G401 (cell line): ENCODE measurements around the gene SYNPO. TPM values are rescaled to one million over a fixed set of nuclear protein-coding genes. Genes with fewer than 3 reads are reported as not detected.

Experiments used
- DNase-seq: peaks from one replicate; pipeline ENCODE4 v3.0.0-alpha.2; 2015; ENCODE audit warnings: low spot score
- in situ Hi-C: cut with HindIII; loops from 2 replicates; pipeline ENCODE4 v1.10.0; 2016; ENCODE audit warnings: low sequenced_read_pairs, mixed read lengths
- total RNA-seq: library from RNA; depleted of rRNA; stranded (reverse); fragments of >200 nt; shearing (Covaris generic); gene quantifications from 2 replicates; pipeline ENCODE4 v1.2.3, GENCODE V29; 2014

Gene SYNPO
- total RNA-seq, 1 experiment from 2014 or later, result 3.6 TPM

GRCh38 chr5:150651924-150652671, 11.6 kb downstream of the SYNPO start:
- no peak for DNase-seq
- in situ Hi-C loops, result no loop called here

- no peak for DNase-seq
- in situ Hi-C loops, result no loop called here
Observed at GRCh38 chr5:150653145-150653761, 12.8 kb downstream of the SYNPO start.

GRCh38 chr5:150653762-150654556, 13.5 kb downstream of the SYNPO start:
- in situ Hi-C loops, result no loop called here
- DNase-seq, result no peak

GRCh38 chr5:150655221-150655620, 14.8 kb downstream of the SYNPO start:
- in situ Hi-C loops, result no loop called here
- DNase-seq, result no peak

GRCh38 chr5:150656191-150657132, 16.0 kb downstream of the SYNPO start:
- in situ Hi-C loops, result no loop called here
- peak; percentile 33 for DNase-seq

GRCh38 chr5:150658121-150658520, 17.7 kb downstream of the SYNPO start:
- DNase-seq, result no peak
- in situ Hi-C loops, result no loop called here

- DNase-seq, result no peak
- in situ Hi-C loops, result no loop called here
Observed at GRCh38 chr5:150658699-150659265, 18.3 kb downstream of the SYNPO start.

- in situ Hi-C loops, result no loop called here
- no peak for DNase-seq
Observed at GRCh38 chr5:150659360-150660107, 19.1 kb downstream of the SYNPO start.

GRCh38 chr5:150660108-150660831, 19.8 kb downstream of the SYNPO start:
- DNase-seq, result no peak
- in situ Hi-C loops, result no loop called here

- in situ Hi-C loops, result no loop called here
- DNase-seq, result no peak
Observed at GRCh38 chr5:150661086-150661485, 20.6 kb downstream of the SYNPO start, which contains the start of gene MYOZ3. TSS of gene MYOZ3 (plus strand) at chr5:150661251. CDS start at chr5:150662942, 1,691 bp downstream.

GRCh38 chr5:150661821-150662596, 21.5 kb downstream of the SYNPO start:
- in situ Hi-C loops, result no loop called here

GRCh38 chr5:150662731-150663516, 22.5 kb downstream of the SYNPO start:
- in situ Hi-C loops, result no loop called here
- DNase-seq, result no peak

More at GRCh38 chr5:150661821-150662596, 21.5 kb downstream of the SYNPO start:
- DNase-seq, result no peak

- no peak for DNase-seq
- in situ Hi-C loops, result no loop called here
Observed at GRCh38 chr5:150663936-150664335, 23.5 kb downstream of the SYNPO start.

- no peak for DNase-seq
- in situ Hi-C loops, result no loop called here
Observed at GRCh38 chr5:150665044-150665443, 24.6 kb downstream of the SYNPO start.

GRCh38 chr5:150670275-150670947, 30.0 kb downstream of the SYNPO start:
- in situ Hi-C loops, result no loop called here
- no peak for DNase-seq
